ENCODE data around the gene LDLRAD3.

LDLRAD3 gene

GRCh38 chr11:36195496-36196354, 251.9 kb downstream of the LDLRAD3 start:
- no peak for DNase-seq (ENCODE audit: low read depth in 3 of 3, low spot score in 1 of 3)

DNA sequence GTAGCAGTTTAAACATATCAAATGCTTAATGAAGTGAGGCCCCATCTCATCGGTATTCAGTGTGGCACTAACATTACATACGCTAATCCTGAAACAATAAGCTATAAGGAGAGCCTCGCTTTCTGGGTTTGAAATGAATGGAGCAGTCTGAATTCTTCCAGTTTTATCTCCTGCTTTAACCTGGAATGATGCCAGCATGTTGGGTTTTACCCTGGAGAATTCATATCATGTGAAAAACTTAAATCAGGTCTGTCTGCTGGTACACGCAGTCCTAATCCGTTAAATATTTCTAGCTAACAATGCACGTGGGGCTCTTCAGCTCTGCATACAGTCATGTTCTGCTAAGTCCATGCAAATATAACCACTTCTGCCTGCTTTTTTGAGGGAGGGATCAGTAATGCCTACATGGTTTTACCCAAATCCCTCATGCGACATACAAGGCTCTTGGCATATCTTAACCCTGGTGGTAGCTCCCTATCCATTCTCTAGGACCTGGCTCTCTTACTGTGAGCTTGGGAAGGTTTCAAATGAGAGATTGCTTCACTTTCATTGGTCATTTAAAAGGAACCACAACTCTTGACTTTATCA, 252.6 kb downstream of the LDLRAD3 start:
- no peak for DNase-seq (ENCODE audit: low read depth in 3 of 3, low spot score in 1 of 3)

DNA sequence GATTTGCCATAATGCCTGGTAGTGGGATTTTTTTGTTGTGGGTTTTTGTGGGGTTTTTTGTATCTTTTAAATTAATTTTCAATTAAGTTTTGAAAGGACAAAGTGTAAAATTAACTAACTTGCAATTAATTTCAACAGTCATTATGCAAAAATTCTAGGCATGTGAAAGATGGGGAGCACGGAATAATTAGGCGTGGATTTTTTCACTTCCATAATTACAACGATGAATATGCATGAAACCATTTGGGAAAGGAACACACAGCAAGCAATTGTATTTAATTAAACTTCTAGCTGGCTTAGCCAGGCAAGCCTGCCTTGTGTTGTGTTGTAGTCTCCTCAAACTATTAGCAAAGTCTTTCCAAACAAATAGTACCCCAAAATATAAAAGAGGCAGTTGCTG, 257.5 kb downstream of the LDLRAD3 start:
- no peak for DNase-seq (ENCODE audit: low read depth in 3 of 3, low spot score in 1 of 3)

GRCh38 chr11:36205536-36205935, 261.7 kb downstream of the LDLRAD3 start:
- DNase-seq (ENCODE audit: low read depth in 3 of 3, low spot score in 1 of 3), result no peak

GRCh38 chr11:36210529-36210928, 266.7 kb downstream of the LDLRAD3 start:
- DNase-seq (ENCODE audit: low read depth in 3 of 3, low spot score in 1 of 3), result no peak

- no peak for DNase-seq (ENCODE audit: low read depth in 3 of 3, low spot score in 1 of 3)
Measured at GRCh38 chr11:36211761-36212430, 268.0 kb downstream of the LDLRAD3 start.

DNA sequence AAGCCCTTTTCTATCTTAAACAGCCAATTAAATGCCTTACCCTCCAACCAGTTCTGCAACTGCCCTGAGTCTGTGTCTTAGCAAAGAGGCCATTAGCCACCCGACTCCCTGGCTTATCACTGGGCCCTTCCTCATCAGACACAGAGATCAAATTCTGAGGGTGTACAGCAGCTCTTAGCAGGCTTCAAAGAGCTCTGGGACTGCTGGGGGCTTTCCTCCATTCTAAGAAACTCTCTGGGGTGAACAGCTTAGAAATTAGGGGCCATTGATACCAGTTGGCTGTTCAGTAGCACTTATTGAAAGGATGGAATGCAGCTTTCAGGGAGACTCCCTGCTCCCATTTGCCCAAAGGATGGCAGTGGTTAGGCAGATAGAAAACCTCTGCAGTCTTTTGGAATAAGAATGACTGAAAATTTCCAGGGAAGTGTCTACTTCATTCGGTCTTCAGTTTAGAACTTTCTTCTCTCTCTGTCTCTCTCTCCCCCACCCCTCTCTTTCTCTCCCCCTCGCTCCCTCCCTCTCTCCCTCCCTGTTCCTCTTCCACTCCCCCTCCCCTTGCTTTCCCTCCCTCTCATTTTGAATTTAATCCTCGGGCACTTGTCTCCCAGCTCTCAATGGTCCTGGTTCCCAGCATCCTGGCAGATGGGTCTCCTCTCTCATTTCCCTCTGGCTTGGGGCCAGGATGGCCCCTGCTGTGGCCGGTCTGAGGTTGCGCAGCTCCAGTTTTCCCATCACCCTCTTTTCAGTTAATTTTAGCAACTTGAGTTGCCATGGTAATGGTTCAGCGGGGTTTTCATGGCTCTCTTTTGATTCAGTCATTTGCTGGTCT, 268.9 kb downstream of the LDLRAD3 start:
- no peak for DNase-seq (ENCODE audit: low read depth in 3 of 3, low spot score in 1 of 3)

GRCh38 chr11:36213393-36213840, 269.6 kb downstream of the LDLRAD3 start:
- no peak for DNase-seq (ENCODE audit: low read depth in 3 of 3, low spot score in 1 of 3)

GRCh38 chr11:36214480-36214879, 270.6 kb downstream of the LDLRAD3 start:
- DNase-seq (ENCODE audit: low read depth in 3 of 3, low spot score in 1 of 3), result no peak

DNA sequence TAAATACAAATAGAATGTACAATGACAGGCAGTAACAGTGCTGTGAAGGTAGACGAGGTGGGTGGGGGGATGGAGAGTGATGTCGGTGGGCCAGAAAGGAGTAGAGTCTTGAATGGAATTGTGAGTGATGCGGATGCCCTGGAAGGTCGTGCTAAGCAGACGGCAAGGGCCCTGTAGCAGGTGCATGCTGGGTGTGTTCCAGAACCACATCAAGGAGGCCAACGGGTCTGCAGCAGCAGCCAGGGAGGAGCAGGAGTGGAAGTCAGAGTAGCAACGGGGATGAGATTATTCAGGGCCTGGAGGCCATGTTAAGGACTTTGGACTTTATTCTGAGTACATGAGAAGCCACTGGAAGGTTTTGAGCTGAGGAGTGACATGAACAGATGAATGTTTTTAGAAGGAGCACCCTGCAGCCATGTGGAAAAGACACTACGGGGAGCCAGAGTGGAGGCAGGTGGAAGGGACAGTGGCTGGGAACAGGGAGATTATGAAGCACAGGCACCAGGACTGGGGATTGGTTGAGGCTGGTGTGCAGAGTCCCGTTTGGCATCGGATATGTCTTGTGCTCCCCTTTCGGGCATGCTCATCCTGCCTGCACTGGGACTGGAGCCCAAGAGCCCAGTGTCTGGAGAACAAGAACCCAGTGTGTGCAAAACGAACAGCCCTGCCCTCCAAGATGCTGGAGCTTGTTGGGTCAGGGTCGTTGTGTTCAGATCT, 271.3 kb downstream of the LDLRAD3 start:
- no peak for DNase-seq (ENCODE audit: low read depth in 3 of 3, low spot score in 1 of 3)

GRCh38 chr11:36215693-36216060, 271.8 kb downstream of the LDLRAD3 start:
- DNase-seq (ENCODE audit: low read depth in 3 of 3, low spot score in 1 of 3), result no peak

- no peak for DNase-seq (ENCODE audit: low read depth in 3 of 3, low spot score in 1 of 3)
Measured at GRCh38 chr11:36216061-36216615, 272.3 kb downstream of the LDLRAD3 start.

GRCh38 chr11:36218283-36218921, 274.5 kb downstream of the LDLRAD3 start:
- no peak for DNase-seq (ENCODE audit: low read depth in 3 of 3, low spot score in 1 of 3)

DNA sequence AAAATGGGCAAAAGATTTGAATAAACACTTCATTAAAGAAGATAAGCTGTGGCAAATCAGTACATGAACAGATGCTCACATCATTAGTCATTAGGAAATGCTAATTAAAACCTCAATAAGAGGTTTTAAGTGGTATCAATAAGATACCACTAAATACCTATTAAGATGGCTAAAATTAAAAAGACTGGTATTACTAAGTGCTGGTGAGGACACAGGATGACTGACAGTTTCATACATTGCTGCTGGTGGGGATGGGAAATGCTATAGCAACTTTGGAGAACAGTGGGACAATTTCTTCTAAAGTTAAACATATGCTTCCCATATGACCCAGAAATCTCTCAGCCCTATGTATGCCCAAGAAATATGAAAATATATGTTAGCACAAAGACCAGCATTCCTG, 276.1 kb downstream of the LDLRAD3 start:
- DNase-seq (ENCODE audit: low read depth in 3 of 3, low spot score in 1 of 3), result no peak

GRCh38 chr11:36222831-36223635, 279.2 kb downstream of the LDLRAD3 start:
- no peak for DNase-seq (ENCODE audit: low read depth in 3 of 3, low spot score in 1 of 3)

DNA sequence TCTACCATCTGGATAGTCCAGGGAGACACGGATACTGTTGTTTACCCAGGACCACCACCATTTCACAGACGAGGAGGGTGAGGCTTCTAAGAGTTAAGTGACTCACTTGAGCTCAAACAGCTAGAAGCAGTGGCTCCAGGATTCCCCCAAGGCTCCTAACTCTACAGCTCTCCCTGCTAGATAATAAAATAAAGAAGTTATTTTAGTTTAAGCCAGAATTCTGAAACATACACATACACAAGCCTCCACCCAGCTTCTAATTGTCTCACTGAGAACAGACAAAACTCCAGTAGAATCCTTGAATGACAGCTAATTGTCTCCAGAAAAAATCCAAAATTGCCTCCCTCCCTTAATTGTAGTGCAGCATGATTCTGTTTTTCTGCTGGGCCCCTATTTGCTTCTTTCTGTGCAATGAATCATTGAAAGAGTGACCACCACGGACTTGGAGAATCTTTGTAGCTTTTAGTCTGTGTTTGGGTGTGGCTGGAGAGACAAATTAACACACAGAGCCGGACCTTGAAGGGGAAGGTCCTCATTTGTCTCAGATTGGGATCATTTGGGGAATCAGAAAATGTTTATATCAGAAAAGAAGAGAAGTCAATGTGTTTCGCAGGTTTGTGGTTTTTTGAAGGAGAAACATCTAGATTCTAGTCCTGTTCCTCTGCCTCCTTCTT, 280.5 kb downstream of the LDLRAD3 start:
- DNase-seq (ENCODE audit: low read depth in 3 of 3, low spot score in 1 of 3), result no peak

- no peak for DNase-seq (ENCODE audit: low read depth in 3 of 3, low spot score in 1 of 3)
Measured at GRCh38 chr11:36227044-36227443, 283.2 kb downstream of the LDLRAD3 start.

GRCh38 chr11:36228689-36229088, 284.8 kb downstream of the LDLRAD3 start:
- no peak for DNase-seq (ENCODE audit: low read depth in 3 of 3, low spot score in 1 of 3)

Measured in stimulated activated CD4-positive, alpha-beta T cell treated with anti-CD3 and anti-CD28 coated beads, TNF-alpha, amount 100 ng/mL, for 1 hour (primary cell).